Loucy (cell line): ENCODE data around the gene HSD17B14.

Source experiments
- EZH2phosphoT487 ChIP-seq: fragments of 200-600 bp; IDR thresholded peaks from 2 replicates; pipeline ENCODE4 v1.6.1; 2018; ENCODE audit warnings: antibody characterized with exemption, mild to moderate bottlenecking, moderate library complexity, borderline replicate concordance
- TF ChIP-seq, protein P1 (sequence below): fragments of 200-600 bp; sonication (generic); conservative IDR thresholded peaks from 2 replicates; pipeline ENCODE4 v1.5.1; 2014; ENCODE audit warnings: mild to moderate bottlenecking, antibody characterized with exemption, low read length

DNA sequence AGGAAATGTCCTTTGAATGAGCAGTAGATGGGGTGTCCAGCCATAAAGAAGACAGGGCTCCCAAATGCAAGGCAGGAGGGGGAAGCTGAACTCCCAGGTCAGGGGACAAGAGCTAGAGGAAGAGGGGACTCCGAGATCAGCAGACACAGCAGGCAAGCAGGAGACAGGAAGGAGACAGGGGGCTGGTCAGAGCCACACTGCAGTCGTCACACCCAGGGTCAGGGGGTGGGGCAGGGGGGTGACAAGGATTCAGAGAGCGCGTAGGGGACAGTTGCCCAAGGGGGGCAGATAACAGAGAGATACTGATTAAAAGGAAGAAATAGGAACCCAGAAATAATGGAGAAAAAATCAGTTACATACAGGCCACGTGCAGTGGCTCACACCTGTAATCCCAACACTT lies 3.2 kb downstream of the HSD17B14 start:
- TF ChIP-seq, protein P1, sequence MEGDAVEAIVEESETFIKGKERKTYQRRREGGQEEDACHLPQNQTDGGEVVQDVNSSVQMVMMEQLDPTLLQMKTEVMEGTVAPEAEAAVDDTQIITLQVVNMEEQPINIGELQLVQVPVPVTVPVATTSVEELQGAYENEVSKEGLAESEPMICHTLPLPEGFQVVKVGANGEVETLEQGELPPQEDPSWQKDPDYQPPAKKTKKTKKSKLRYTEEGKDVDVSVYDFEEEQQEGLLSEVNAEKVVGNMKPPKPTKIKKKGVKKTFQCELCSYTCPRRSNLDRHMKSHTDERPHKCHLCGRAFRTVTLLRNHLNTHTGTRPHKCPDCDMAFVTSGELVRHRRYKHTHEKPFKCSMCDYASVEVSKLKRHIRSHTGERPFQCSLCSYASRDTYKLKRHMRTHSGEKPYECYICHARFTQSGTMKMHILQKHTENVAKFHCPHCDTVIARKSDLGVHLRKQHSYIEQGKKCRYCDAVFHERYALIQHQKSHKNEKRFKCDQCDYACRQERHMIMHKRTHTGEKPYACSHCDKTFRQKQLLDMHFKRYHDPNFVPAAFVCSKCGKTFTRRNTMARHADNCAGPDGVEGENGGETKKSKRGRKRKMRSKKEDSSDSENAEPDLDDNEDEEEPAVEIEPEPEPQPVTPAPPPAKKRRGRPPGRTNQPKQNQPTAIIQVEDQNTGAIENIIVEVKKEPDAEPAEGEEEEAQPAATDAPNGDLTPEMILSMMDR = no peak
- no peak for TF ChIP-seq EZH2phosphoT487
